H1 (cell line): ENCODE results near the gene CCL25. TPM values are rescaled to one million over a fixed set of nuclear protein-coding genes. Genes with fewer than 3 reads are reported as not detected.

Experiments
- CTCF ChIA-PET: fragments of 300-600 bp; sonication (Branson Sonifier 250); formaldehyde crosslinking; loops from one replicate; lab custom pipeline; 2021; ENCODE audit not compliant: partially characterized antibody; lab: Charles Lee
- POLR2A ChIA-PET: fragments of 300-600 bp; sonication (Branson Sonifier 250); formaldehyde crosslinking; loops from one replicate; lab custom pipeline; 2021; ENCODE audit warnings: inconsistent platforms; ENCODE audit not compliant: partially characterized antibody; lab: Charles Lee
- DNase-seq, 2 experiments: peaks; one replicate each; pipeline versions ENCODE4 v3.0.0 to v3.0.0-alpha.2; 2010 to 2022; ENCODE audit warnings: low spot score in 2 of 2, low read depth in 1 of 2, mixed read lengths in 1 of 2
- FAIRE-seq: peaks from 2 replicates; lab custom pipeline; 2011; peaks lifted over from hg19 to GRCh38; lab: Jason Lieb, UNC
- H2AFZ ChIP-seq: 2 replicates; pipeline ENCODE4 v1.8.1; 2012; ENCODE audit warnings: low read length, inconsistent platforms
- H2AK5ac ChIP-seq: 2 replicates; pipeline ENCODE4 v1.6.1; 2013; ENCODE audit warnings: low read depth, low read length
- H2BK120ac ChIP-seq: replicated peaks from 2 replicates; pipeline ENCODE3; 2013; ENCODE audit warnings: low read depth, low read length, inconsistent platforms
- H2BK12ac ChIP-seq: 2 replicates; pipeline ENCODE4 v1.6.1; 2013; ENCODE audit warnings: low read depth, low read length
- H2BK15ac ChIP-seq: 2 replicates; pipeline ENCODE4 v1.6.1; 2013; ENCODE audit warnings: low read length
- H2BK20ac ChIP-seq: 2 replicates; pipeline ENCODE4 v1.6.1; 2013; ENCODE audit warnings: low read length
- H2BK5ac ChIP-seq: 2 replicates; pipeline ENCODE4 v1.6.1; 2013; ENCODE audit warnings: low read depth, low read length
- H3K14ac ChIP-seq: 2 replicates; pipeline ENCODE4 v1.6.1; 2013; ENCODE audit warnings: inconsistent platforms; ENCODE audit not compliant: insufficient read length
- H3K18ac ChIP-seq: 2 replicates; pipeline ENCODE4 v1.6.1; 2013; ENCODE audit warnings: low read length; ENCODE audit errors: extremely low read depth
- H3K23ac ChIP-seq: 2 replicates; pipeline ENCODE4 v1.6.1; 2013; ENCODE audit warnings: inconsistent platforms; ENCODE audit not compliant: insufficient read length
- H3K23me2 ChIP-seq: 2 replicates; pipeline ENCODE4 v1.6.1; 2013; ENCODE audit warnings: low read depth, low read length
- H3K27ac ChIP-seq: 2 replicates; pipeline ENCODE4 v1.6.1; 2011; ENCODE audit warnings: low read depth, low read length, inconsistent platforms
- H3K27me3 ChIP-seq, 4 experiments: replicated peaks in 1 of 4; 1 replicate in 1 of 4; 2 replicates in 3 of 4; pipeline versions ENCODE4 v1.6.1 to v1.8.1; 2011 to 2013; ENCODE audit warnings: low read length in 3 of 4, mild to moderate bottlenecking in 3 of 4, inconsistent platforms in 2 of 4, mixed read lengths in 2 of 4, moderate library complexity in 1 of 4; ENCODE audit not compliant: control insufficient read depth in 3 of 4, insufficient read depth in 3 of 4; ENCODE audit errors: extremely low read depth in 1 of 4
- H3K36me3 ChIP-seq, 4 experiments: 2 replicates each; pipeline versions ENCODE4 v1.6.1 to v1.8.1; 2011 to 2013; ENCODE audit warnings: mild to moderate bottlenecking in 4 of 4, low read length in 3 of 4, moderate library complexity in 2 of 4, control low read depth in 1 of 4, inconsistent platforms in 1 of 4; ENCODE audit not compliant: insufficient read depth in 4 of 4, control insufficient read depth in 2 of 4
- H3K4ac ChIP-seq: replicated peaks from 2 replicates; pipeline ENCODE3; 2013; ENCODE audit warnings: low read length, low read depth, mixed read lengths, inconsistent platforms; ENCODE audit not compliant: insufficient read length
- H3K4me1 ChIP-seq, 4 experiments: replicated peaks in 1 of 4; 1 replicate in 1 of 4; 2 replicates in 3 of 4; pipeline versions ENCODE4 v1.6.1 to v1.8.1; 2011 to 2013; ENCODE audit warnings: low read length in 3 of 4, inconsistent platforms in 2 of 4, mixed read lengths in 1 of 4; ENCODE audit not compliant: insufficient read depth in 4 of 4, control insufficient read depth in 3 of 4
- H3K4me2 ChIP-seq, 2 experiments: 2 replicates each; pipeline versions ENCODE4 v1.6.1 to v1.8.1; 2011 to 2013; ENCODE audit warnings: low read depth in 2 of 2, low read length in 2 of 2, control low read depth in 1 of 2, inconsistent platforms in 1 of 2, mild to moderate bottlenecking in 1 of 2; ENCODE audit not compliant: insufficient read depth in 1 of 2
- H3K4me3 ChIP-seq, 4 experiments: fragments of 200-600, 300-600 bp in 1 of 4; sonication (generic), shearing (Covaris generic), sonication (Bioruptor Twin) in 1 of 4; 2 replicates each; pipeline versions ENCODE4 v1.5.1 to v1.8.1; 2011 to 2016; ENCODE audit warnings: low read length in 4 of 4, low read depth in 3 of 4, control low read depth in 2 of 4, inconsistent platforms in 2 of 4, mild to moderate bottlenecking in 2 of 4, mixed read lengths in 1 of 4, moderate library complexity in 1 of 4; ENCODE audit not compliant: insufficient read depth in 2 of 4; ENCODE audit errors: extremely low read depth in 1 of 4
- H3K56ac ChIP-seq: replicated peaks from 2 replicates; pipeline ENCODE3; 2013; ENCODE audit warnings: low read depth, mild to moderate bottlenecking, mixed read lengths, low read length, inconsistent platforms; ENCODE audit not compliant: insufficient read length
- H3K79me1 ChIP-seq: 2 replicates; pipeline ENCODE4 v1.6.1; 2013; ENCODE audit warnings: low read depth, low read length, control low read depth
- H3K79me2 ChIP-seq, 2 experiments: 2 replicates each; pipeline versions ENCODE4 v1.6.1 to v1.8.1; 2012 to 2013; ENCODE audit warnings: low read length in 2 of 2, mild to moderate bottlenecking in 2 of 2, inconsistent platforms in 1 of 2; ENCODE audit not compliant: insufficient read depth in 2 of 2, control insufficient read depth in 1 of 2
- H3K9ac ChIP-seq, 4 experiments: replicated peaks in 1 of 4; 1 replicate in 1 of 4; 2 replicates in 3 of 4; pipeline versions ENCODE4 v1.6.1 to v1.8.1; 2011 to 2013; ENCODE audit warnings: low read depth in 3 of 4, low read length in 3 of 4, control low read depth in 2 of 4, mild to moderate bottlenecking in 2 of 4, moderate library complexity in 2 of 4, inconsistent platforms in 1 of 4; ENCODE audit errors: extremely low read depth in 1 of 4
- H3K9me3 ChIP-seq, 2 experiments: 2 replicates each; pipeline versions ENCODE4 v1.6.1 to v1.8.1; 2012 to 2013; ENCODE audit warnings: mild to moderate bottlenecking in 2 of 2, moderate library complexity in 2 of 2, control low read depth in 1 of 2, inconsistent platforms in 1 of 2, low read depth in 1 of 2, low read length in 1 of 2, mixed read lengths in 1 of 2; ENCODE audit not compliant: insufficient read depth in 2 of 2
- H4K20me1 ChIP-seq, 2 experiments: replicated peaks in 1 of 2; 2 replicates each; pipeline versions ENCODE3 to v1.8.1; 2011 to 2013; ENCODE audit warnings: inconsistent platforms in 2 of 2, low read length in 2 of 2, mild to moderate bottlenecking in 1 of 2; ENCODE audit not compliant: insufficient read depth in 2 of 2, control insufficient read depth in 1 of 2
- H4K5ac ChIP-seq: 2 replicates; pipeline ENCODE4 v1.6.1; 2013; ENCODE audit warnings: low read length, low read depth, mixed read lengths, inconsistent platforms; ENCODE audit not compliant: insufficient read length
- H4K8ac ChIP-seq: 2 replicates; pipeline ENCODE4 v1.8.0; 2013; ENCODE audit warnings: mild to moderate bottlenecking, moderate library complexity, low read length, inconsistent platforms; ENCODE audit not compliant: insufficient read depth; ENCODE audit errors: extremely low read depth
- H4K91ac ChIP-seq: replicated peaks from 2 replicates; pipeline ENCODE3; 2013; ENCODE audit warnings: low read length, mixed read lengths, inconsistent platforms; ENCODE audit not compliant: insufficient read length
- ATF3 ChIP-seq: IDR thresholded peaks from 2 replicates; pipeline ENCODE4 v1.6.1; 2011; ENCODE audit warnings: low read depth, mild to moderate bottlenecking, low read length; ENCODE audit not compliant: insufficient read depth
- CHD1 ChIP-seq: IDR thresholded peaks from 2 replicates; pipeline ENCODE4 v1.6.1; 2012; ENCODE audit warnings: low read depth, low read length, improper control_type of control experiment
- CHD2 ChIP-seq: IDR thresholded peaks from 2 replicates; pipeline ENCODE4 v1.6.1; 2012; ENCODE audit warnings: low read length, improper control_type of control experiment
- GABPA ChIP-seq: IDR thresholded peaks from 2 replicates; pipeline ENCODE4 v1.6.1; 2011; ENCODE audit warnings: mild to moderate bottlenecking, low read length, moderate library complexity, borderline replicate concordance; ENCODE audit not compliant: insufficient read depth
- GTF2F1 ChIP-seq: IDR thresholded peaks from 2 replicates; pipeline ENCODE4 v1.6.1; 2012; ENCODE audit warnings: low read depth, low read length, improper control_type of control experiment, borderline replicate concordance
- HDAC6 ChIP-seq: IDR thresholded peaks from one replicate; pipeline ENCODE4 v1.7.1; 2012; ENCODE audit warnings: low read depth, mild to moderate bottlenecking, inconsistent platforms, low read length, moderate library complexity
- JUN ChIP-seq: IDR thresholded peaks from 2 replicates; pipeline ENCODE4 v1.6.1; 2011; ENCODE audit warnings: low read depth, mild to moderate bottlenecking, improper control_type of control experiment, low read length
- KDM1A ChIP-seq: fragments of 200-600, 300-600 bp; sonication (generic); IDR thresholded peaks from 2 replicates; pipeline ENCODE4 v1.7.1; 2016; ENCODE audit warnings: mild to moderate bottlenecking, low read length, borderline replicate concordance
- RAD21 ChIP-seq, 2 experiments: IDR thresholded peaks in 1 of 2; conservative IDR thresholded peaks in 1 of 2; 2 replicates each; pipeline ENCODE4 v1.6.1; 2011; ENCODE audit warnings: low read depth in 2 of 2, low read length in 2 of 2, improper control_type of control experiment in 1 of 2, inconsistent platforms in 1 of 2, mild to moderate bottlenecking in 1 of 2, moderate library complexity in 1 of 2
- RXRA ChIP-seq: IDR thresholded peaks from 2 replicates; pipeline ENCODE4 v1.6.1; 2011; ENCODE audit warnings: low read depth, mild to moderate bottlenecking, low read length, moderate library complexity; ENCODE audit not compliant: insufficient read depth
- SIRT6 ChIP-seq: IDR thresholded peaks from one replicate; pipeline ENCODE4 v1.7.1; 2012; ENCODE audit warnings: low read length, inconsistent platforms
- TEAD4 ChIP-seq: IDR thresholded peaks from 2 replicates; pipeline ENCODE4 v1.6.1; 2012; ENCODE audit warnings: low read depth, low read length, inconsistent platforms, mixed read lengths
- YY1 ChIP-seq: IDR thresholded peaks from 2 replicates; pipeline ENCODE4 v1.6.1; 2011; ENCODE audit warnings: low read depth, mild to moderate bottlenecking, low read length
- ZNF274 ChIP-seq: IDR thresholded peaks from 2 replicates; pipeline ENCODE4 v1.7.0; 2012; ENCODE audit warnings: low read length, borderline replicate concordance; ENCODE audit errors: extremely low read depth
- WGBS, 2 experiments: shearing (Covaris generic) in 1 of 2; methylation state at CpG; one replicate each; pipeline versions ENCODE4 v1.1.6 to v1.1.7; 2013 to 2015; ENCODE audit warnings: low lambda C conversion rate in 2 of 2, mixed read lengths in 2 of 2, inconsistent platforms in 1 of 2, low coverage in 1 of 2, missing lambda C conversion rate in 1 of 2; ENCODE audit not compliant: insufficient replicate concordance in 2 of 2, insufficient coverage in 1 of 2, insufficient read length in 1 of 2; ENCODE audit errors: extremely low coverage in 1 of 2, missing lambda C conversion rate in 1 of 2; 5-methylcytosine and 5-hydroxymethylcytosine counted together
- polyA plus RNA-seq, 7 experiments: library from polyadenylated mRNA; depleted of rRNA in 3 of 7; stranded (reverse) in 5 of 7; unstranded in 2 of 7; fragments of >200 nt in 5 of 7; fragments of 200-250 nt in 2 of 7; gene quantifications; 1 replicate in 5 of 7; 2 replicates in 1 of 7; 4 replicates in 1 of 7; pipeline versions ENCODE4 v1.2.1 to v1.2.3, GENCODE V29; 2011 to 2013; ENCODE audit warnings: missing spikeins in 2 of 7, mixed read lengths in 2 of 7
- total RNA-seq: library from RNA; stranded (reverse); fragmentation: NEBNext Ultra II Directional; extraction: Animal tissue kit (Norgen Biotek cat#: 25700); gene quantifications from 2 replicates; pipeline ENCODE4 v1.2.1, GENCODE V29; 2021

CCL25 gene
- total and polyA plus RNA-seq, 2 of the 8 experiments (the other 6 are each of a cell fraction or from before 2014, with no cell fraction given) = 0.59 TPM; not detected in 1

GRCh38 chr19:8041531-8041931 is 11.0 kb upstream of the CCL25 start:
- Histone ChIP-seq H3K79me1 (no peaks in the 10 kb centered on the region), H3K4me2 (no peak overlapping the region), H2BK20ac (no peak overlapping the region), H3K4me3 (no peak overlapping the region), H2BK120ac (no peak overlapping the region), H3K23me2 (no peaks in the 10 kb centered on the region), H3K14ac (no peak overlapping the region), H3K9ac (no peak overlapping the region), H3K23ac (no peak overlapping the region), H3K18ac (no peak overlapping the region), H3K56ac (no peak overlapping the region), H3K27ac (no peak overlapping the region), H2BK12ac (no peak overlapping the region), H3K9me3 (no peaks in the 10 kb centered on the region), H2AK5ac (no peak overlapping the region), H3K4me1 (no peaks in the 10 kb centered on the region), H4K8ac (no peak overlapping the region), H2BK15ac (no peak overlapping the region), H4K5ac (no peak overlapping the region), H3K4ac (no peak overlapping the region), H4K20me1 (no peaks in the 10 kb centered on the region), H2AFZ (no peak overlapping the region), H4K91ac (no peak overlapping the region), H3K36me3 (no peaks in the 10 kb centered on the region), H3K79me2 (no peaks in the 10 kb centered on the region), H3K27me3 (peaks cover 0 to 2% (median 0%) of the 10 kb centered on the region in 4 experiments; a peak in 1 of 7 replicates), H2BK5ac (no peak overlapping the region)
- TF ChIP-seq YY1 = no peak
- no peak for TF ChIP-seq GTF2F1
- TF ChIP-seq ZNF274 = no peak
- no peak for TF ChIP-seq RXRA
- TF ChIP-seq CHD1 = no peak
- TF ChIP-seq JUN = no peak
- TF ChIP-seq RAD21 (IDR thresholded peaks at IDR 0.05 in 1 of 2, conservative IDR thresholded peaks at IDR 0.05 in 1 of 2; ENCODE audit: low read depth in 2 of 2, low read length in 2 of 2) = no peak
- no peak for TF ChIP-seq HDAC6
- no peak for TF ChIP-seq KDM1A
- TF ChIP-seq SIRT6 = no peak
- TF ChIP-seq GABPA = no peak
- no peak for TF ChIP-seq TEAD4
- TF ChIP-seq CHD2 = no peak
- TF ChIP-seq ATF3 = no peak
- POLR2A ChIA-PET = no interaction called here
- CTCF ChIA-PET = interaction anchor here (0.9 to 4.4 kb wide), 2 partner anchors 24 to 27 kb away, joined by 3 to 21 read pairs; no protein-coding TSS in a partner anchor
- WGBS, 2 experiments = 80% methylated on average over 7 of the region's 7 CpGs; no CpG with 5 or more reads in 1 of the 2 experiments
- no peak for DNase-seq
- FAIRE-seq = no peak
